ENCODE results near the gene MED13L.

GRCh38 chr12:116153113-116153512, 124.4 kb downstream of the MED13L start:
- TF ChIP-seq EZH2phosphoT487 (IDR thresholded peaks at IDR 0.05; ENCODE audit: borderline replicate concordance, low read depth, low read length) (no peak), CTCF (conservative IDR thresholded peaks at IDR 0.05; ENCODE audit: low read length) (no peak)

Data from OCI-LY7 (cell line).